H9 (cell line): Measurements from ENCODE around the gene TTLL1. TPM values are rescaled to one million over a fixed set of nuclear protein-coding genes. Genes with fewer than 3 reads are reported as not detected.

Experiments used
- DNase-seq: peaks from one replicate; pipeline ENCODE4 v3.0.0-alpha.2; 2017
- H2AFZ ChIP-seq: one replicate; pipeline ENCODE4 v1.6.1; 2013; ENCODE audit warnings: mild to moderate bottlenecking, low read length, control low read depth, moderate library complexity
- H2AK5ac ChIP-seq: 2 replicates; pipeline ENCODE4 v1.6.1; 2013; ENCODE audit warnings: low read length, control low read depth, mixed read lengths; ENCODE audit not compliant: insufficient read length
- H2BK120ac ChIP-seq: one replicate; pipeline ENCODE4 v1.6.1; 2013; ENCODE audit warnings: low read depth, mild to moderate bottlenecking, low read length, control low read depth, inconsistent platforms; ENCODE audit not compliant: poor library complexity, severe bottlenecking
- H2BK12ac ChIP-seq: 2 replicates; pipeline ENCODE4 v1.6.1; 2013; ENCODE audit warnings: low read length, control low read depth, mixed read lengths, low read depth; ENCODE audit not compliant: insufficient read length
- H2BK15ac ChIP-seq: 2 replicates; pipeline ENCODE4 v1.6.1; 2013; ENCODE audit warnings: low read depth, low read length, control low read depth
- H2BK20ac ChIP-seq: one replicate; pipeline ENCODE4 v1.6.1; 2013; ENCODE audit warnings: low read depth, mild to moderate bottlenecking, low read length, control low read depth, inconsistent platforms; ENCODE audit not compliant: poor library complexity, severe bottlenecking
- H2BK5ac ChIP-seq: 2 replicates; pipeline ENCODE4 v1.6.1; 2013; ENCODE audit warnings: low read length, control low read depth, mixed read lengths; ENCODE audit not compliant: insufficient read length
- H3K14ac ChIP-seq: 2 replicates; pipeline ENCODE4 v1.6.1; 2013; ENCODE audit warnings: low read length, control low read depth; ENCODE audit not compliant: insufficient read depth
- H3K18ac ChIP-seq: 2 replicates; pipeline ENCODE4 v1.6.1; 2013; ENCODE audit warnings: low read depth, mild to moderate bottlenecking, mixed read lengths, low read length, control low read depth; ENCODE audit not compliant: insufficient read length
- H3K23ac ChIP-seq: 2 replicates; pipeline ENCODE4 v1.6.1; 2013; ENCODE audit warnings: low read length, control low read depth, mixed read lengths, low read depth; ENCODE audit not compliant: insufficient read length
- H3K23me2 ChIP-seq: 2 replicates; pipeline ENCODE4 v1.6.1; 2013; ENCODE audit warnings: low read depth, mild to moderate bottlenecking, mixed read lengths, low read length, control low read depth; ENCODE audit not compliant: insufficient read length, poor library complexity, severe bottlenecking
- H3K27ac ChIP-seq: 2 replicates; pipeline ENCODE4 v1.5.1; 2013; ENCODE audit warnings: low read length, control low read depth, mixed read lengths, low read depth; ENCODE audit not compliant: insufficient read length
- H3K27me3 ChIP-seq: 2 replicates; pipeline ENCODE4 v1.6.1; 2013; ENCODE audit warnings: low read length, control low read depth, inconsistent platforms; ENCODE audit not compliant: insufficient read depth
- H3K4ac ChIP-seq: 2 replicates; pipeline ENCODE4 v1.6.1; 2013; ENCODE audit warnings: low read depth, mild to moderate bottlenecking, control low read depth, inconsistent platforms, low read length, moderate library complexity
- H3K4me1 ChIP-seq: 2 replicates; pipeline ENCODE4 v1.6.1; 2013; ENCODE audit warnings: low read length, control low read depth, inconsistent platforms; ENCODE audit not compliant: insufficient read depth
- H3K4me2 ChIP-seq: 2 replicates; pipeline ENCODE4 v1.6.1; 2013; ENCODE audit warnings: low read length, control low read depth, mixed read lengths; ENCODE audit not compliant: insufficient read length, insufficient read depth
- H3K56ac ChIP-seq: 2 replicates; pipeline ENCODE4 v1.6.1; 2013; ENCODE audit warnings: low read depth, mild to moderate bottlenecking, mixed read lengths, low read length, control low read depth; ENCODE audit not compliant: insufficient read length
- H3K79me1 ChIP-seq: 2 replicates; pipeline ENCODE4 v1.6.1; 2013; ENCODE audit warnings: low read depth, mild to moderate bottlenecking, moderate library complexity, low read length, control low read depth, inconsistent platforms; ENCODE audit not compliant: insufficient read depth, poor library complexity, severe bottlenecking
- H3K79me2 ChIP-seq: 2 replicates; pipeline ENCODE4 v1.6.1; 2013; ENCODE audit warnings: low read length, control low read depth, inconsistent platforms; ENCODE audit not compliant: insufficient read depth
- H3K9ac ChIP-seq: 2 replicates; pipeline ENCODE4 v1.6.1; 2013; ENCODE audit warnings: low read length, control low read depth, mixed read lengths; ENCODE audit not compliant: insufficient read length; ENCODE audit errors: extremely low read depth
- H3K9me3 ChIP-seq: one replicate; pipeline ENCODE4 v1.6.1; 2013; ENCODE audit warnings: low read depth, low read length, inconsistent platforms; ENCODE audit not compliant: control insufficient read depth
- H3T11ph ChIP-seq: one replicate; pipeline ENCODE4 v1.6.1; 2013; ENCODE audit warnings: mild to moderate bottlenecking, low read length, control low read depth, inconsistent platforms
- H4K20me1 ChIP-seq: one replicate; pipeline ENCODE4 v1.6.1; 2013; ENCODE audit not compliant: control insufficient read depth, insufficient read length, insufficient read depth
- H4K5ac ChIP-seq: 2 replicates; pipeline ENCODE4 v1.6.1; 2013; ENCODE audit warnings: low read depth, mild to moderate bottlenecking, mixed read lengths, low read length, control low read depth; ENCODE audit not compliant: insufficient read length
- H4K8ac ChIP-seq: replicated peaks from 2 replicates; pipeline ENCODE4 v1.6.1; 2013; ENCODE audit warnings: low read length, control low read depth, mixed read lengths, low read depth; ENCODE audit not compliant: insufficient read length
- H4K91ac ChIP-seq: 2 replicates; pipeline ENCODE4 v1.6.1; 2013; ENCODE audit warnings: low read depth, mild to moderate bottlenecking, moderate library complexity, mixed read lengths, low read length, control low read depth; ENCODE audit not compliant: insufficient read length
- H3K27ac Mint-ChIP-seq, 3 experiments: 2 replicates in 2 of 3; 3 replicates in 1 of 3; pipeline ENCODE4 v1.8.0; 2020 to 2021; ENCODE audit warnings: mixed read lengths in 3 of 3, mild to moderate bottlenecking in 1 of 3, moderate library complexity in 1 of 3
- H3K27me3 Mint-ChIP-seq: 2 replicates; pipeline ENCODE4 v1.8.0; 2021; ENCODE audit warnings: low read depth, mild to moderate bottlenecking, moderate library complexity, mixed read lengths
- H3K36me3 Mint-ChIP-seq, 3 experiments: 2 replicates in 2 of 3; 3 replicates in 1 of 3; pipeline ENCODE4 v1.8.0; 2020 to 2021; ENCODE audit warnings: low read depth in 3 of 3, mixed read lengths in 3 of 3; ENCODE audit not compliant: insufficient read depth in 1 of 3
- H3K4me1 Mint-ChIP-seq, 2 experiments: 2 replicates each; pipeline ENCODE4 v1.8.0; 2020; ENCODE audit warnings: mixed read lengths in 2 of 2
- H3K4me3 Mint-ChIP-seq, 2 experiments: 2 replicates in 1 of 2; 3 replicates in 1 of 2; pipeline ENCODE4 v1.8.0; 2020 to 2021; ENCODE audit warnings: mild to moderate bottlenecking in 2 of 2, mixed read lengths in 2 of 2, moderate library complexity in 1 of 2
- H3K9me3 Mint-ChIP-seq, 2 experiments: 2 replicates in 1 of 2; 3 replicates in 1 of 2; pipeline ENCODE4 v1.8.0; 2020; ENCODE audit warnings: mild to moderate bottlenecking in 2 of 2, mixed read lengths in 2 of 2, moderate library complexity in 1 of 2
- WGBS: extraction: QIAGEN DNeasy Blood & Tissue Kit; methylation state at CpG from one replicate; pipeline ENCODE4 v1.1.7; 2013; ENCODE audit warnings: missing lambda C conversion rate, low lambda C conversion rate, mixed read lengths; ENCODE audit not compliant: insufficient read length; ENCODE audit errors: extremely low coverage; 5-methylcytosine and 5-hydroxymethylcytosine counted together
- total RNA-seq: library from RNA; stranded (reverse); gene quantifications from 2 replicates; pipeline ENCODE4 v1.2.1, GENCODE V29; 2021
- TF ChIP-seq, protein P1 (sequence below): fragments of 200-600 bp; sonication (generic); conservative IDR thresholded peaks from 3 replicates; pipeline ENCODE4 v1.8.0; 2021; ENCODE audit warnings: antibody characterized with exemption, mild to moderate bottlenecking

Gene TTLL1
- total RNA-seq, 1 experiment from 2014 or later, result 4.1 TPM

DNA sequence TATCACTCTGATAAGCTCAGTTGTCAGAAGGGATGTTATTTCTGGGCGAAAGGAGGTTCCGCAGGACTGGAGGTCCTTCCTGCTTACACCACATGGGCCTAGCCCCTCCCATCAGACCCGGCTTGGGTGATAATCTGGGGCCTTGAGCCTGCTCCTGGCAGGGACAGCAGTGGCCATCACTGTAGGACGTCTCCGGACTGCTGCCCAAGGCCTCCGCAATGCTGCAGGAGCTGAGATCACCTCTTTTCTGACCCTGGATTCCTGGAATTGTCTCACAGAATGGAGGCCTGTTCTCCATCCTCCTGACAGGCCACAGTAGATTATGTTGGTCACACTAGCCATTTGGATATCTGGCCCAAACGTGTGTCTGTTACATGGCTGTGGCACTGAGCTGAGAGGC lies 12.1 kb upstream of the TTLL1 start:
- no peak overlapping the region for H2AFZ ChIP-seq
- no peaks in the 10 kb centered on the region for H3K9me3 ChIP-seq
- no peak overlapping the region for H3K27ac Mint-ChIP-seq
- H3K36me3 Mint-ChIP-seq, result peaks cover 2 to 7% (median 2%) of the 10 kb centered on the region in 3 experiments
- no peaks in the 10 kb centered on the region for H4K20me1 ChIP-seq
- H3K14ac ChIP-seq, result no peak overlapping the region
- H2BK5ac ChIP-seq, result no peak overlapping the region
- no peak overlapping the region for H3K4ac ChIP-seq
- H3K79me2 ChIP-seq, result no peaks in the 10 kb centered on the region
- H3K56ac ChIP-seq, result no peak overlapping the region
- H2BK120ac ChIP-seq, result no peak overlapping the region
- H2AK5ac ChIP-seq, result no peak overlapping the region
- TF ChIP-seq, protein P1, sequence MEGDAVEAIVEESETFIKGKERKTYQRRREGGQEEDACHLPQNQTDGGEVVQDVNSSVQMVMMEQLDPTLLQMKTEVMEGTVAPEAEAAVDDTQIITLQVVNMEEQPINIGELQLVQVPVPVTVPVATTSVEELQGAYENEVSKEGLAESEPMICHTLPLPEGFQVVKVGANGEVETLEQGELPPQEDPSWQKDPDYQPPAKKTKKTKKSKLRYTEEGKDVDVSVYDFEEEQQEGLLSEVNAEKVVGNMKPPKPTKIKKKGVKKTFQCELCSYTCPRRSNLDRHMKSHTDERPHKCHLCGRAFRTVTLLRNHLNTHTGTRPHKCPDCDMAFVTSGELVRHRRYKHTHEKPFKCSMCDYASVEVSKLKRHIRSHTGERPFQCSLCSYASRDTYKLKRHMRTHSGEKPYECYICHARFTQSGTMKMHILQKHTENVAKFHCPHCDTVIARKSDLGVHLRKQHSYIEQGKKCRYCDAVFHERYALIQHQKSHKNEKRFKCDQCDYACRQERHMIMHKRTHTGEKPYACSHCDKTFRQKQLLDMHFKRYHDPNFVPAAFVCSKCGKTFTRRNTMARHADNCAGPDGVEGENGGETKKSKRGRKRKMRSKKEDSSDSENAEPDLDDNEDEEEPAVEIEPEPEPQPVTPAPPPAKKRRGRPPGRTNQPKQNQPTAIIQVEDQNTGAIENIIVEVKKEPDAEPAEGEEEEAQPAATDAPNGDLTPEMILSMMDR, result no peak
- H3K27me3 ChIP-seq, result no peaks in the 10 kb centered on the region
- H3K9me3 Mint-ChIP-seq, result peaks cover 7 to 11% of the 10 kb centered on the region in 2 experiments
- no peak overlapping the region for H2BK15ac ChIP-seq
- WGBS, result no CpG with 5 or more reads among the region's 7 CpGs
- H4K91ac ChIP-seq, result no peak overlapping the region
- peaks cover 8 to 9% of the 10 kb centered on the region in 2 experiments for H3K4me1 Mint-ChIP-seq
- no peak for DNase-seq
- no peak overlapping the region for H3K18ac ChIP-seq
- no peaks in the 10 kb centered on the region for H3K23me2 ChIP-seq
- H3K4me2 ChIP-seq, result no peak overlapping the region
- no peak overlapping the region for H2BK20ac ChIP-seq
- no peak overlapping the region for H3K4me3 Mint-ChIP-seq
- peaks cover 10% of the 10 kb centered on the region for H3K27me3 Mint-ChIP-seq
- H4K5ac ChIP-seq, result no peak overlapping the region
- H3T11ph ChIP-seq, result no peak overlapping the region
- no peak overlapping the region for H4K8ac ChIP-seq
- no peaks in the 10 kb centered on the region for H3K4me1 ChIP-seq
- H3K23ac ChIP-seq, result no peak overlapping the region
- no peak overlapping the region for H3K27ac ChIP-seq
- no peak overlapping the region for H3K9ac ChIP-seq
- no peaks in the 10 kb centered on the region for H3K79me1 ChIP-seq
- no peak overlapping the region for H2BK12ac ChIP-seq
